Hypothalamus (tissue), 51 donors: Measurements from ENCODE around the gene SPACA7.

Experiments used
- DNase-seq, 51 donors: peaks; one replicate each; lab custom pipeline; 2025; lab: John Stamatoyannopoulos, UW

The SPACA7 gene

DNA sequence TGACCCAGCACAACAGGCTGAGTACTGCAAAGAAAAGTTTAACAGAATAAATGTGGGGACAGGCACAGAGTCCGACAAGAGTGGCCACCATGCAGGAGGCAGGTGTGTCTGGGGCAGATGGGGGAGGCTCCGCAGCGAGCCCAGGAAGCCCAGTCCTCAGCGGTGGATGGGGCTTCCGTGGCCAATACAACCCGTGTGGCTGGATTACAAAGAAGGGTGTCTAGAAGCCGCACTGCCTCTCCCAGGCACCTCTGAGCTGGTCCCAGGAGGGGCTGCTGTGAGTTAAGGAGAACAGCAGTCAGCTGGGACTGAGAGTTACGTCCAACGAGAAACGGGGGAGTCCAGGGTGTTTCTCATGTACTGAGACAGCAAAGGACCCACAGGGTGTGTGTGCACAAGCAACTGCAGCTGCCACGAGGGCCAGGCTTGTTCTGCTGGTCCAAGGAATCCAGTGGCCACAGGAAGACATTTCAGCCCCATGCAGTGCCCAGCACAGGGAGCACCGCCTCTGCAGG lies 70.2 kb downstream of the SPACA7 start:
- DNase-seq = no peak

DNA sequence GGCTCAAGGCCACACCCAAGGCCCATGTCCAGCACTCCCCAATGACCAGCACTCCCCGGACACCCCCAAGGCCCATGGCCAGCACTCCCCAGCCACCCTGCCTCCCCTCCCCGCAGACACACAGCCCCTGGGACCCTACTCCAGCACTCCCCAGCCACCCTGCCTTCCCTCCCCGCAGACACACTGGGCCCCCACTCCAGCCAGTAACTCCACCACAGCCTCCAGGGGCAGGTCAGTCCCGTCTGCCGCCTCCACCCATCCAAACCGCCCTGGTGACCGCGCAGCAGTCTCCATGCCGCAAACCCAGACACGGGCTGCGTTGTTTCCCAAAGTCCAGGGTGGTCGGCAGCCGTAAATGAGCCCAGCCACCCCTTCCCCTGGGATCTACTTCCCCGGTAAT lies 70.7 kb downstream of the SPACA7 start:
- no peak for DNase-seq

GRCh38 chr13:112447306-112447705 lies 71.2 kb downstream of the SPACA7 start:
- DNase-seq = no peak

DNA sequence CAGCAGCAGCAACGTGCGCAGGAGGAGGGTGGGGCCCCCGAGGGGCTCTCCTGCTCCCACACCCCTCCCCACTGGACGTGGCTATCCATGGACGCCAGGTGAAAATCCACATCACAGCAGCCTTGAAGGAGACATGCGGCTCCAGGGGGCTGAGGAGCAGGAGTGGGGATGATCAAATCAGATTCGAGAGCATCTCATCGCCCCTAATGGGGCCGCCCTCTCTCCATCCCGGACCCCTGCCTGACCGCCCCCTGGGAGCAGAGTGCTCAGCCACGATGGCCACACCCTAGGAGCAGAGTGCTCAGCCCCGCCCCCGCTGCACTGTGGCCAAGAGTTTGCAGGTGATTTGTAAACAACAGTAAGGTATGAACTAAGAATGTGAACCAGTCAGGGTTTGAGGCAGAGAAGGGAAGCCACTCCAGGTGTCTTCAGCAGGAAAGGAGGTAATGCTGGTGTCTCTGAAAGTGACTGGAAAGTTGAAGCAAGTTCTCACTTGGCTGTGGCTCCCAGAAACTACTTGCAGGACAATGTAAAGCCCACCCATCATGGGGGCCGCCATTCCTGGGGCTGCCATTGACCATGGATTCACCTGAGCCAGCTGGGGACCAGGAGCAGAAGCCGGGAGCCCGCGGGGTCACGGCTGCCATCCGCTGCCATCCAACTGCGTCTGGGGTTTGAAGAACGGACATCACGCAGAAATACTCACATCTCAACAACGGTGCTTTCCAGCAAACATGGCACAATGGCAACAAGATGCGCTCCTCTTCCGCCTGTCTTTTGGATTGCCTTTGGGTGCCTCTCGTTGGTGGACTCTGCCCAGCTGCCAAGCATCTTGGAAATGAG lies 71.8 kb downstream of the SPACA7 start:
- no peak for DNase-seq

- no peak for DNase-seq
Observed at GRCh38 chr13:112448621-112449544, 72.7 kb downstream of the SPACA7 start.

DNA sequence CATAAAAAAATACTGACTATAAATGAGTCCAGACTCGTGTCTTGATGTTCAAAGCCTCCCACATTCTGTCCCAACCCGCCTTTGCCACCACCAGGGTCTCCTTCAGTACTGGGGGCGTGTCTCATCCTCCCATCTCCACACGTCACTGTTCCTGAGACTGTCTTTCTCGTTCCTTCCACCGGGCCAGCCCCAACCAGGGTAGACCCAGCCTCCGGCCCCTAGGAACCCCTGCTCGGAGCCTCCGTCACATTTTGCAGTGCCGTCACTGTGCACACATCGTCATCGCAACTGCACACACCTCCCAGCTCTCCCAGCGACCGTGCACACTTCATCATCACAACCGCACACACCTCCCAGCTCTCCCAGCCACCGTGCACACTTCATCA lies 73.4 kb downstream of the SPACA7 start:
- DNase-seq = no peak

DNA sequence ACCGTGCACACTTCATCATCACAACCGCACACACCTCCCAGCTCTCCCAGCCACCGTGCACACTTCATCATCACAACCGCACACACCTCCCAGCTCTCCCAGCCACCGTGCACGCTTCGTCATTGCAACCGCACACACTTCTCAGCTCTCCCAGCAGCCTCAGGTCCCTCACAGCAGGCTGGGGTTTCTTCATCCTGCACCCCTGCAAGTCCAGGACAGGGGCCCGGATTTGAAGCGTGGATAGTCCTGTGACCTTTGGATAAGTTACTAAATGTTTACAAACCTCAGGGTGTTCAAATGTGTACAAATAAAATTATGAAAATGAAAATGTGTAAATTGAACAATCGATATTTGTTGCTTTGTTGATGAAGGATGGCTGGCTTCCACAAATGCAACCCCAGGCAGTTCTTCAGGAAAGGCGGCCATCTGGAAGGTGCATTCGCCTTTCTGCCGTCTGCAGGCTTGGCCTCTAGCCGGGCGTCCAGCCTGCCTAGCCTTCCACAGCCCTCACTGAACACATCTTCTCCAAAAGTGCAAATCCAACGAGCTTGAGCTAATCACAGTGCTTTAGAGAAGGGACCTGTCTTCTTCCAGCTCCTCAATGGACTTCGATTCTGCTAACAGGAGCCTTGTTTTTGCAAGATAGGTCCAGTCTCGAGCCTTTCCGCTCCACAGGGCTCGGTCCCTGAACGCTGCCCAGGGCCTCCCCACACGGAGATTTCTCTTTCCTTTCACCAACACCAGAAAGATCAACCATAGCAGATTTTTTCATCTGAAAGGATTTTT lies 74.2 kb downstream of the SPACA7 start:
- DNase-seq = no peak

- DNase-seq = no peak
Observed at GRCh38 chr13:112450904-112451240, 74.7 kb downstream of the SPACA7 start.

GRCh38 chr13:112451512-112452379 lies 75.6 kb downstream of the SPACA7 start:
- DNase-seq = no peak

DNA sequence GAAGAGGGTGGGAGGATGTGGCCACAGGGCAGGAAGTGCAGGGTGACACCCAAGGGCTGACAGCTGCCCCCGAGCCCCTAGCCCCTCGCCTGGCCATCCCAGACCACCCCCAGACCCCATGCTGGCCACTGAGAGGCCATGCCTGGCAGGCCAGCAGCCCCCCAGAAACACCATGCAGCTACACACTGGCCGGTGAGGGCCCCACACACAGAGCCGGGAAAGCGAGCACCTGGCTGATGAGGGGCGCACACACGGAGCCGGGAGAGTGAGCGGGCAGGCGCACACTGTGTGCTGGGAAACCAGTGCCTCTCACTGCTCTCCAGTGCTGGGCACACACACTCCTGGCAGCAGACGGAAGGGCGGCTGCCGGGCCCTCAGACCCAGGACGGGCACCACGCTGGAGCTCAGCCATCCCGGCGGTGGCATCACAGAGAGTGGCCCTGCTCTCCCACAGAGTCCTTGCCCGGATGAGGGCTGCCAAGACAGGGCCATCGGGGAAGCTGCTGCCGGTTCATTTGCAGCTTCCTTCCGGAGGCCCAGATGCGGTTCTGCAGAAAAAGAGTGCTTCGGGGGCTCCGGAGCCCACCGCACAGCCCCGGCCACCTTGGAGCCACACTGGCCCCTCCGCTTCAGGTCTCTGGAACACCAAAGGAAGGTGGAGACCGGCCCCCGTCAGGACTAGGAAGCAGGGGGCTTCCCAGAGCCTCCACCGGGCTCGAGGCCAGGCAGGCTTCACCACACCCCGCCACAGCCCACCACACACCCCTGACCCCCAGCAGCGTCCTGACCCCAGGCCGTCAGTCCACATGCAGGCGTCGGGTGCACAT lies 76.4 kb downstream of the SPACA7 start:
- DNase-seq = no peak

DNA sequence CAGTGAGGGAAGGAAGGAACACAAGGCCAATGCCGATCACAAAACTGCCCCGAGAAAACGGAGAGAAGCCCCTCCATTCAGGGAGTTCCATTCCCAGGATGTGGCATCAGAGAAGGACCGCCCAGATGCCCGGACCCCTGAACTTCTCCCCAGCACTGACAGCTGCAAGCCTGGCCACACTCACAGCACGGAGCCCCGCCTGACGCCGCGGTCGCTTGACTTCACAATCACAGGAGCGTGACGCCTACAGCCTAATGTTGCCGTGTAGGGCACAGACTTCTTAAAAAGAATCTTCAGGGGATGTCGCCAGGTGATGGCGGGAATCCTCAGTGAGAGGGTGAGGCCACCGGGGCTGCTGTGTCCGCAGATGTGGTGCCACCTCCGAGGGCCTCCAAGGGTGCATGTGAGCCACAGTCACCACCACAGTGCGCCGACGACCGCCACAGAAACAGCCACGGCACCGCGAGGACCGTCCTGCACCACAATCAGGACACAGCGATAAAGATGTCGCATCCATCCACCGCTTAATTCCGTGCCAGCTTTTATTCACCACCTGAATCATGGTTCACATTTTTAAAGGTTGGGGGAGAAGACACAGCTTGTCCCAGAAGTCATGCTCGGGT lies 77.2 kb downstream of the SPACA7 start:
- DNase-seq = no peak

- DNase-seq = no peak
Observed at GRCh38 chr13:112453874-112454647, 77.9 kb downstream of the SPACA7 start.

DNA sequence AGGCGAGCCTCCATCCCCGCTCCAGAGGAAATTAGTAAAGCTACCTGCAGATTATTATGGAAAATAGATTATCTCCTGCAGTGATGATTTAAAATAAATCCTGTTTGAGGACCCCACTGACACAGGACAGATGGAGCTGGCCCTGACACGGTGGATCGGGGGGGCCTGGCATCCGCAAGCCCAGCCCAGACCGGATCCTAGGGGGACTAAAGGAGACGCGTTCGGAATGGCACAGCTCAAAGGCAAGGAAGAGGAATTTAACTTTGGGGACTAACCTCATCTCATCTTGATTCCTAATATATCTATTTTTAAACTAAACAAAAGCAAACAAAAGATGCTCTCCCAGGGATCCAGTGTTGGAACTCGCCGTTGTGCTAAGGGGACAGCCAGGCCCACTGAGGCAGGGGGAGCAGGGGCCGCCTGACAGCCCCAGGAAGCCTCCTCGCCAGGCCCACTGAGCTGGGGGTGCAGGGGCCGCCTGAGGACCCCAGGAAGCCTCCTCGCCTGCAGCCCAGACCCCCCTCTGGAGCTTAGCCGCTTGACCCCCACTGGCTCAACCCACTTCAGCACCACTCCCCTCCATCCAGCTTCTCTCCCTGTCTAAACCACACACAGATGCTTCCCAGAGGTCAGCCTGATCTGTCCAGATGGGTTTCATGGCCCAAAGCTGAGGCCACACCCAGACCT lies 78.6 kb downstream of the SPACA7 start:
- DNase-seq = no peak

- no peak for DNase-seq
Observed at GRCh38 chr13:112455476-112456059, 79.4 kb downstream of the SPACA7 start.

GRCh38 chr13:112456138-112457056 lies 80.2 kb downstream of the SPACA7 start:
- DNase-seq = no peak

- no peak for DNase-seq
Observed at GRCh38 chr13:112457081-112457480, 80.9 kb downstream of the SPACA7 start.
